Lung (tissue), 12 donors: Measurements from ENCODE around the gene OTUD3. TPM values are rescaled to one million over a fixed set of nuclear protein-coding genes. Genes with fewer than 3 reads are reported as not detected.
"Not testable (repeated sequence)": the region's sequence is repeated elsewhere in the genome, so short reads cannot be mapped to it uniquely, and the experiment has no call there.

ENCODE experiments used
- ATAC-seq: fragments of 200-7000 bp; cut with Tn5 transposase; one replicate; pipeline ENCODE4 v1.9.1; 2020; ENCODE audit warnings: moderate number of reproducible peaks; ENCODE audit not compliant: insufficient read depth, low FRiP score
- DNase-seq, 3 donors: peaks; one replicate each; pipeline ENCODE4 v3.0.0-alpha.2; 2013 to 2017
- H3K27ac ChIP-seq, 2 donors: one replicate each; pipeline ENCODE4 v1.5.1; 2013; ENCODE audit warnings: mild to moderate bottlenecking in 2 of 2, moderate library complexity in 2 of 2, control low read depth in 1 of 2, inconsistent platforms in 1 of 2, low read depth in 1 of 2, low read length in 1 of 2
- H3K27me3 ChIP-seq, 3 donors: one replicate each; pipeline ENCODE4 v1.5.1; 2013; ENCODE audit warnings: low read length in 2 of 3; ENCODE audit not compliant: control insufficient read depth in 3 of 3, insufficient read depth in 3 of 3
- H3K36me3 ChIP-seq, 4 donors: one replicate each; pipeline ENCODE4 v1.5.1; 2013; ENCODE audit warnings: low read length in 4 of 4, mild to moderate bottlenecking in 1 of 4, moderate library complexity in 1 of 4; ENCODE audit not compliant: control insufficient read depth in 4 of 4, insufficient read depth in 4 of 4
- H3K4me1 ChIP-seq, 5 donors: one replicate each; pipeline ENCODE4 v1.5.1; 2013; ENCODE audit warnings: low read length in 5 of 5, mild to moderate bottlenecking in 2 of 5, moderate library complexity in 1 of 5; ENCODE audit not compliant: control insufficient read depth in 5 of 5, insufficient read depth in 5 of 5
- H3K4me3 ChIP-seq: one replicate; pipeline ENCODE4 v1.5.1; 2013; ENCODE audit warnings: mild to moderate bottlenecking, control low read depth, moderate library complexity
- H3K9ac ChIP-seq, 2 donors: one replicate each; pipeline ENCODE4 v1.5.1; 2013; ENCODE audit warnings: low read length in 2 of 2, control low read depth in 1 of 2; ENCODE audit not compliant: insufficient read depth in 1 of 2
- H3K9me3 ChIP-seq, 4 donors: one replicate each; pipeline ENCODE4 v1.5.1; 2013; ENCODE audit warnings: low read length in 3 of 4, mild to moderate bottlenecking in 1 of 4, moderate library complexity in 1 of 4; ENCODE audit not compliant: control insufficient read depth in 4 of 4, insufficient read depth in 3 of 4
- WGBS, 2 donors: extraction: QIAGEN DNeasy Blood & Tissue Kit; methylation state at CpG; one replicate each; pipeline ENCODE4 v1.1.7; 2013; 5-methylcytosine and 5-hydroxymethylcytosine counted together
- polyA plus RNA-seq, 2 donors: library from polyadenylated mRNA; stranded (reverse); fragments of 200-250 nt; gene quantifications; one replicate each; pipeline ENCODE4 v1.2.1, GENCODE V29; 2013
- total RNA-seq, 2 donors: library from RNA; depleted of rRNA in 1 of 2; stranded (reverse); fragments of >200 nt in 1 of 2; gene quantifications; one replicate each; pipeline ENCODE4 v1.2.1, GENCODE V29; 2014 to 2021
- TF ChIP-seq, protein P1 (sequence below): IDR thresholded peaks from 2 replicates; pipeline ENCODE4 v1.5.1; 2012; ENCODE audit warnings: mild to moderate bottlenecking; ENCODE audit errors: control extremely low read depth, extremely low read depth
- donor health status: control.
- donor health status: control.
- donor health status: Bipolar disorder and iron deficiency.
- donor health status: healthy.
- donor health status: DM: yes; HTN: yes; CAD: no.

OTUD3 gene
- total and polyA plus RNA-seq, 4 donors = 1.7 to 8.6 (median 6.7) TPM

DNA sequence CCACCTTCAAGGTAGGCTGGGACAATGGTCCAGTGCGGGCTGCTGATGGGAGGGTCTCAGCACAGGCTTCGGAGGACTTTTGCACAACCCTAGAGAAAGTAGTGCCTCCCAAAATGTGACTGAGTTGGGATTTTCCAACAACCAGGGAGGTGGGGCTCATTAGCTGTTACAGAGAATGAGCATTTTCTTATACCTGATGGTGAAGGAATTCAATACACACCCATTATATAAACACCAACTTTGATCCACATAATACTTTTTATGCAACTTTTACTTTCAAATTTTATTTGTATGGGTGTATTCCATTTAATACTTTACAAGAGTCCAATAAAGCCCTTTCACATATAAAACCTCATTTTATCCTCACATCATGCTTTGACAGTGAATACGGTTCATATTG lies 35.9 kb upstream of the OTUD3 start:
- Histone ChIP-seq H3K27me3 (peaks cover 0 to 2% (median 0%) of the 10 kb centered on the region in 3 donors), H3K4me1 (peaks cover 0 to 8% (median 0%) of the 10 kb centered on the region in 5 donors), H3K36me3 (no peaks in the 10 kb centered on the region), H3K4me3 (no peak overlapping the region), H3K9me3 (no peaks in the 10 kb centered on the region), H3K27ac (no peak overlapping the region), H3K9ac (no peak overlapping the region)
- no peak for DNase-seq
- no peak for ATAC-seq
- TF ChIP-seq, protein P1, sequence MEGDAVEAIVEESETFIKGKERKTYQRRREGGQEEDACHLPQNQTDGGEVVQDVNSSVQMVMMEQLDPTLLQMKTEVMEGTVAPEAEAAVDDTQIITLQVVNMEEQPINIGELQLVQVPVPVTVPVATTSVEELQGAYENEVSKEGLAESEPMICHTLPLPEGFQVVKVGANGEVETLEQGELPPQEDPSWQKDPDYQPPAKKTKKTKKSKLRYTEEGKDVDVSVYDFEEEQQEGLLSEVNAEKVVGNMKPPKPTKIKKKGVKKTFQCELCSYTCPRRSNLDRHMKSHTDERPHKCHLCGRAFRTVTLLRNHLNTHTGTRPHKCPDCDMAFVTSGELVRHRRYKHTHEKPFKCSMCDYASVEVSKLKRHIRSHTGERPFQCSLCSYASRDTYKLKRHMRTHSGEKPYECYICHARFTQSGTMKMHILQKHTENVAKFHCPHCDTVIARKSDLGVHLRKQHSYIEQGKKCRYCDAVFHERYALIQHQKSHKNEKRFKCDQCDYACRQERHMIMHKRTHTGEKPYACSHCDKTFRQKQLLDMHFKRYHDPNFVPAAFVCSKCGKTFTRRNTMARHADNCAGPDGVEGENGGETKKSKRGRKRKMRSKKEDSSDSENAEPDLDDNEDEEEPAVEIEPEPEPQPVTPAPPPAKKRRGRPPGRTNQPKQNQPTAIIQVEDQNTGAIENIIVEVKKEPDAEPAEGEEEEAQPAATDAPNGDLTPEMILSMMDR = no peak
- WGBS, 2 donors = 90 to 91% methylated on average over 3 of the region's 3 CpGs

DNA sequence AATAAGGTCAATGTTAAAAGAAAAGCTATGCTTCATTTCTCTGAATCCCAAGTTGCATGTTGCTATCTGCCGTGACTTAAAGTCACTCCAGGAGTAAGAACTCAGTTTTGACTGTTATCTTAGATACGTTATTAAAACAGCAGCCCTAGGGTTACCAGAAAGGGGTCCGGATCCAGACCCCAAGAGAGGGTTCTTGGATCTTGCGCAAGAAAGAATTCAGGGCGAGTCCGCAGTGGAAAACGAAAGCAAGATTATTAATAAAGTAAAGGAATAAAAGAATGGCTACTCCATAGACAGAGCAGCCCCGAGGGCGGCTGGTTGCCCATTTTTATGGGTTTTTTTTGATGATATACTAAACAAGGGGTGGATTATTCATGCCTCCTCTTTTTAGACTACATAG lies 34.9 kb upstream of the OTUD3 start:
- H3K27ac ChIP-seq, H3K9ac ChIP-seq, H3K4me3 ChIP-seq, H3K36me3 ChIP-seq, H3K4me1 ChIP-seq, H3K9me3 ChIP-seq, DNase-seq, ATAC-seq, H3K27me3 ChIP-seq: not testable (repeated sequence)
- WGBS, 2 donors = 84 to 92% methylated on average over 9 of the region's 9 CpGs

DNA sequence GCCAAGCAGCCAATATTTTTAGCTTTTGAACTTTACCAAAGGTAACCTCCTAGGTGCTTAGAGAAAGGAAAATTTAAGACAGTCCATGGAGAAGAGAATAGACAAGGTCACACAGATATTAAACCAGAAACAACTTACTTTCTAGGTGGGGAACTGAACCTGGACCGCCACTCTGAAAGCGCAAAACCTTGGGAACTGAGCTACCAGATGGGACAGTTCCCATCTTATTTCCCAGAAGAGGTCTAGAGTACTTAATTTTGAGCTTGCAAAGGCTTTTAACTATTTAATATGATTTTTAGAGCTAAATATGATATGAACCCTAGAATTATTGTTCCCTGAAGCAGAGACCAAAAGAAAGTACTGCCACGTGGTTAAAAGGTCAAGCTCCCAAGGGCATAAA lies 32.9 kb upstream of the OTUD3 start:
- not testable (repeated sequence) for H3K4me3 ChIP-seq, ATAC-seq, H3K36me3 ChIP-seq, H3K9me3 ChIP-seq, H3K9ac ChIP-seq, H3K4me1 ChIP-seq, DNase-seq, H3K27ac ChIP-seq, H3K27me3 ChIP-seq
- WGBS, 2 donors = 76 to 87% methylated on average over 3 of the region's 3 CpGs

DNA sequence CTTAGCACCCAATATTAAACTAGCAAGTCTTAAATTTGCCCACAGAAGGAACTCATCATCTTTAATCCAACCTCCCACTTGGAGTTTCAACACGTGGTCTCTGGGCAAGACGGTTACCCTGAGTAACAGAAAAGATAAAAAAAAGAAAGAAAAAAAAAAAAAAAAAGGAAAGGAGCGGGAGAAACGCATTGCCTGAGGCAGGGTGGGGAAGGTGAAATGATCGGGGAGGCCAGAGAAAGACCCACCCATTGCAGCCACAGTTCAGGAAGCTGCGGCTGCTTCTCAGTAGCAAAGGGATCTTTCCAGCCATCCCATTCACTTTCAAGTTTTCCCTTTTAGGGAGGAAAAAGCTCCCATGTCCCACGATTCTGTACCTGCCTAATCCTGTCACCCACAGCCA lies 32.0 kb upstream of the OTUD3 start:
- no peak for ATAC-seq
- Histone ChIP-seq H3K27ac (no peak overlapping the region), H3K9ac (no peak overlapping the region), H3K36me3 (no peaks in the 10 kb centered on the region), H3K9me3 (no peaks in the 10 kb centered on the region), H3K4me3 (no peak overlapping the region), H3K27me3 (peaks cover 0 to 2% (median 0%) of the 10 kb centered on the region in 3 donors), H3K4me1 (peaks cover 0 to 3% (median 0%) of the 10 kb centered on the region in 5 donors)
- 52 to 68% methylated on average over 7 of the region's 7 CpGs for WGBS, 2 donors
- no peak for DNase-seq
- TF ChIP-seq, protein P1 = no peak

DNA sequence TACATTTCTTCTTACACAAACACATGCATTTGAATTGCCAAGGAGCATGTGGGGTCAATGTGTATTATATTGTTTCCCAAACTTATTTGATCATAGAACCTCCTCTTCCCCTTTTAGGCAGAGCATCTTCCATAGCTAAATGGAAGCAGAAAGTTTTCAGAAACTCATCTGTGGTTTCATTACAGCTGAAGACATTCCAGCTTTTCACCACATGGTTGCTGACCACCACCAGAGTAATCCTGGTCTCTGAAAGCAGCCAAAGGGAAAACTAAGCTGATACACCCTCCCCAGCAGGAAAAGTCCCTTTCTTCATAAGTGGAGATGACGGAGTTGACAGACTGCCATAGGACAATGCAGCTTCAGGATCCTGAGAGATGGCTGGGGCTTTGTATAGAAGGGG lies 30.2 kb upstream of the OTUD3 start:
- H3K27ac ChIP-seq = no peak overlapping the region
- H3K4me1 ChIP-seq = no peaks in the 10 kb centered on the region
- DNase-seq (no peak), ATAC-seq (no peak)
- WGBS, 2 donors = 78 to 81% methylated on average over 1 of the region's 1 CpG
- TF ChIP-seq, protein P1 = no peak
- peaks cover 0 to 3% (median 2%) of the 10 kb centered on the region in 3 donors for H3K27me3 ChIP-seq
- H3K36me3 ChIP-seq = no peaks in the 10 kb centered on the region
- H3K9me3 ChIP-seq = no peaks in the 10 kb centered on the region
- no peak overlapping the region for H3K4me3 ChIP-seq
- no peak overlapping the region for H3K9ac ChIP-seq
